HAP-1 (cell line): ENCODE measurements around the gene ALG2.
"Not testable (repeated sequence)": the region's sequence is repeated elsewhere in the genome, so short reads cannot be mapped to it uniquely, and the experiment has no call there.

Source experiments
- DNase-seq, 2 experiments: peaks; one replicate each; pipeline ENCODE4 v3.0.0-alpha.2; 2016 to 2020; ENCODE audit warnings: low spot score in 2 of 2
- H3K27me3 ChIP-seq: fragments of 250-450 bp; sonication (Bioruptor Pico); 2 replicates; pipeline ENCODE4 v1.5.1; 2020; ENCODE audit warnings: low read depth, mild to moderate bottlenecking, moderate library complexity
- H3K36me3 ChIP-seq: fragments of 250-450 bp; sonication (Bioruptor Pico); replicated peaks from 2 replicates; pipeline ENCODE4 v1.5.1; 2020; ENCODE audit warnings: mild to moderate bottlenecking
- H3K4me1 ChIP-seq: fragments of 250-450 bp; sonication (Bioruptor Pico); 2 replicates; pipeline ENCODE4 v1.5.1; 2020; ENCODE audit warnings: mild to moderate bottlenecking
- H3K4me3 ChIP-seq: fragments of 250-450 bp; sonication (Bioruptor Pico); 2 replicates; pipeline ENCODE4 v1.5.1; 2020; ENCODE audit warnings: mild to moderate bottlenecking, moderate library complexity
- H3K9me3 ChIP-seq: fragments of 250-450 bp; sonication (Bioruptor Pico); 2 replicates; pipeline ENCODE4 v1.5.1; 2020; ENCODE audit warnings: mild to moderate bottlenecking, moderate library complexity
- in situ Hi-C: fragments of 300-500 bp; cut with MboI; formaldehyde crosslinking; loops from 3 replicates; pipeline ENCODE4 v1.14.3; 2020; ENCODE audit warnings: low sequenced_read_pairs, inconsistent platforms, mixed read lengths

ALG2 gene

DNA sequence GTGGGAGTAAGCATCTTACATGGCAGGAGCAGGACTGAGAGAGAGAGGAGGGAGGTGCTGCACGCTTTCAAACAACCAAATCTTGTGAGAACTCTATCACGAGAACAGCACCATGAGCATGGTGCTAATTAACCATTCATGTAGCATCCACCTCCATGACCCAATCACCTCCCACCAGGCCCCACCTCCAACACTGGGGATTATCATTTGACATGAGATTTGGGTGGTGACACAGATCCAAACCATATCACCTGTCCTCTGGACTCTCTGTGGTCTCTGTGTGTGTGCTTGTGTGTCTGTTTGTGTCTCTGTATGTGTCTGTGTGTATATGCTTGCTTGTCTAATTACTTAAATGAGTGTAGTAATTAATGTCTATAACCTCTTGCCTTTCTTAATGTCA lies 31.4 kb upstream of the ALG2 start:
- in situ Hi-C loops = no loop called here
- no peaks in the 10 kb centered on the region for H3K4me1 ChIP-seq
- no peak overlapping the region for H3K4me3 ChIP-seq
- no peaks in the 10 kb centered on the region for H3K27me3 ChIP-seq
- DNase-seq = no peak
- H3K9me3 ChIP-seq = no peaks in the 10 kb centered on the region
- H3K36me3 ChIP-seq = no peaks in the 10 kb centered on the region

DNA sequence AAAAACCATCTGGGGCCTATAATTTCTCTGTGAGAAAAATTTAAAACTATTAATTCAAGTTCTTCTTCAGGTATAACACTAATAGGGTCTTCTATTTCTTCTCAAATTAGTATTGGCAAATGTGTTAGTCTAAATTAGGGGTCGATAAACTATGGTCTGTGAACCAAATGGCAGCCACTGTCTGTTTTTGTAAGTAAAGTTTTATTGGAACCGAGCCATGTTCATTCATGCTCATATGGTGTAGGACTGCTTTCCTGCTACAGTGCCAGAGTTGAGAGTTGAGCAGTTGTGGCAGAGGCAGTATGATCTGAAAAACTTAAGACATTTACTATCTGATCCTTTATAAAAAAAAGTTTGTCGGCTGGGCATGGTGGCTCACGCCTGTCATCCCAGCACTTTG lies 29.4 kb upstream of the ALG2 start:
- no peak overlapping the region for H3K4me3 ChIP-seq
- in situ Hi-C loops = no loop called here
- no peaks in the 10 kb centered on the region for H3K36me3 ChIP-seq
- no peaks in the 10 kb centered on the region for H3K9me3 ChIP-seq
- H3K27me3 ChIP-seq = no peaks in the 10 kb centered on the region
- DNase-seq = no peak
- no peaks in the 10 kb centered on the region for H3K4me1 ChIP-seq

DNA sequence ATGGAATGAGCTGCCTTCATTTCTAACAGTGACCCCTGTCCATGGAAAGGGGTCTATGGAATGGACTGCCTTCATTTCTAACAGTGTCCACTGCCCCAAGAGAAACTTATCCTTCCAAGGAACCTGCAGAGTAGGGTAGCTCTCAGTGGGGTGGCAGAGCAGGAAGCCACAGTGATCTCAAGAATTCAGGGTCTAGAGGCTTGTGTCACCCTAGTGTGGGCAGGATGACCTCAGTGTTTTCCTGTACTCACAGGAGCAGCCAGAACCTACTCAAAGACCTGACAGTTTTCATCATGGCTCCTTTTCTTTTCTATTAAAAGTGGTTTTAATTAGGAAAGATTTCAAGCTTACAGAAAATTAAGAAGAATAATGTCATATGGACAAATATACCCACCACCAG lies 27.9 kb upstream of the ALG2 start:
- in situ Hi-C loops = no loop called here
- DNase-seq = no peak
- no peak overlapping the region for H3K4me3 ChIP-seq
- no peaks in the 10 kb centered on the region for H3K36me3 ChIP-seq
- no peaks in the 10 kb centered on the region for H3K27me3 ChIP-seq
- no peaks in the 10 kb centered on the region for H3K4me1 ChIP-seq
- H3K9me3 ChIP-seq = no peaks in the 10 kb centered on the region

DNA sequence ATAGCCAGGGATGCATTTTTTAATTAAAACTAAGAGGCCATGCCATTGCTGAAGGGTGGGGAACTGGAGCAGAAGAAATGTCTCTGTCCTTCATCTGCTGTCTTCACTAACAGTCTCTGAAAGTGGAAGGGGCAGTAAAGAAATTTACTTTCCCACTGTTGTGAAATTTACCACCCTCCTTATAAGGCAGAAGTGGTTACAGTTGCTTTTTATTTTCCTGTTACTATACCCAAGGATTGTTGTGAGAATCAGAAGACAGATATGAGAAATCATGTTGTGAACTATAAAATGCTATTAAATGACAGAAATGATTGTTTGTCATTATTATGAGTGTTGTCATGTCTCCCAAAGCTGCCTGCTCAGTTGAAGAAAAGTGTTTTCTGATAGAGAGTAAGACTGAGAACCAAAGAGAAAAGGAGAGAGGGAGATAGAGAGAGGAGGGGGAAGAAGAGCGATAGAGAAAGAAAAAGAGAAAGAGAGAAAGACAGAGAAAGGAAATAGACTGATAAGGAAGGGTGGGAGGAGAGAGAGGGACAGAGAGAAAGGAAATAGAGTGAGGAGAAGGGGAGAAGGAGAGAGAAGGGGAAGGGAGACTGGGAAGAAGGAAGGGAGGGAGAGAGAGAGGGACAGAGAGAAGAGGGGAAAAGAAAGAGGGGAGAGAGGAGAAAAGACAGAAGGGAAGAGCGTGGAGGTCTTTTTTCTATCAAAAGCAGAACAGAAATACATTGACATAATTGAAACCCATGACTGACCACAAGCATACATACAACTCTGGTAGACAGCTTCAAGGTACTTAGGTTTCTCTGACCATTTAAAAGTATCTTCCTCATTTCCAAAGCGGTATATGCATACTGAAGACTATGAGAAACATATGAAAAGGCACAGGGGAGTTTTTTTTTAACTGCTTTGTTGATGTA lies 22.9 kb upstream of the ALG2 start:
- Histone ChIP-seq H3K4me1 (peaks cover 14% of the 10 kb centered on the region), H3K9me3 (no peaks in the 10 kb centered on the region), H3K4me3 (no peak overlapping the region), H3K27me3 (no peaks in the 10 kb centered on the region), H3K36me3 (no peaks in the 10 kb centered on the region)
- in situ Hi-C loops = no loop called here
- no peak for DNase-seq

DNA sequence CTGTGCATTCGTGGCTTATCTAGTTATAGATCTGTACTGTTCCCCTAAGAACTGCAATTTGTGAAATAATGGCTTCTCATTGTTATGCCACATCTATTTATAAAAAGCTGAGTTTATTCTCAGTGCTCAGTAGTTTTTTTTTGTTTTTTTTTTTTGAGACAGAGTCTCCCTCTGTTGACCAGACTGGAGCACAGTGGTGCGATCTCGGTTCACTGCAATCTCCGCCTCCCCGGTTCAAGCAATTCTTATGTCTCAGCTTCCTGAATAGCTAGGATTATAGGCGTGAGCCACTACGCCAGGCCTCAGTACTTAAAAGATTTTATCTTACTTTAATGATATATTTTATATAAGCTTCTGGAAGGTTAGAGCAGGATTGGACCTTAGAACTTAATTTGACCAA lies 19.4 kb upstream of the ALG2 start:
- Histone ChIP-seq H3K4me3 (no peak overlapping the region), H3K36me3 (no peaks in the 10 kb centered on the region), H3K4me1 (peaks cover 14% of the 10 kb centered on the region), H3K27me3 (no peaks in the 10 kb centered on the region), H3K9me3 (no peaks in the 10 kb centered on the region)
- in situ Hi-C loops = no loop called here
- DNase-seq = peak; percentile 74 to 75

DNA sequence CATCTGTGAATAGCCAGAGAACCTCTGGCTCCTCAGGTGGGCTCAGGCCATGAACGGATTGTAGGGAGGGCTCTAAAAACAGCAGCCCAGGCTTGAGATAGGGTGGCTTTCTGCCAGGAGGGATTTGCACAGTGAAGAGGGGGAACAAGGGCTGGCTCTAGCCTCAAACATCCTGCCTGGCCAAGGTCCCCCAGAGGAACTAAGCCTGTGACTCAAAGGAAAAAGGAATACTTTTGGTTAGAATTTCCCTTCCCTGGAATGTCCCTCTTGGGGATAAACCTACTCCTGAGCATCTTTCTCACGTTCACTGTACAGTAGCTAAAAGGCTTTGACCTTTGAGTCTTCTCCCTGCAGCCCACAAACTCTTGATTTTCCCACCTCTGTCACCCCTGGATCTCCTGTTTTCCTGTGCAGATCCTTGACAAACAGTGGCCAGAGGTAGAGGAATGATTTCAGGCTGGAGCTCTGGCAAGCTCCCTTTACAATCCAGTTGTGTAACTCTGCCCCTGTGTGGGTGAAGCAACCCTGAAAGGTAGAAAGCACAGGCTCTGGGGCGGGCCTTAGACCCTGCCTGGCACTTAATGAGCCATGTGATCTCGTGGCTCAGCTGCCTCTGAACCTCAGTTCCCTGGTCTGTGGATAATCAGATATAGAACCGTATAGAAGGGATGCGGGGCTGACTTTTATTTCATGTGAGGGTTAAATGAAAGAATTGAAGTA lies 17.8 kb upstream of the ALG2 start:
- in situ Hi-C loops = no loop called here
- no peak for DNase-seq
- H3K4me3 ChIP-seq = no peak overlapping the region
- no peaks in the 10 kb centered on the region for H3K9me3 ChIP-seq
- no peaks in the 10 kb centered on the region for H3K36me3 ChIP-seq
- no peaks in the 10 kb centered on the region for H3K27me3 ChIP-seq
- peaks cover 14% of the 10 kb centered on the region for H3K4me1 ChIP-seq

DNA sequence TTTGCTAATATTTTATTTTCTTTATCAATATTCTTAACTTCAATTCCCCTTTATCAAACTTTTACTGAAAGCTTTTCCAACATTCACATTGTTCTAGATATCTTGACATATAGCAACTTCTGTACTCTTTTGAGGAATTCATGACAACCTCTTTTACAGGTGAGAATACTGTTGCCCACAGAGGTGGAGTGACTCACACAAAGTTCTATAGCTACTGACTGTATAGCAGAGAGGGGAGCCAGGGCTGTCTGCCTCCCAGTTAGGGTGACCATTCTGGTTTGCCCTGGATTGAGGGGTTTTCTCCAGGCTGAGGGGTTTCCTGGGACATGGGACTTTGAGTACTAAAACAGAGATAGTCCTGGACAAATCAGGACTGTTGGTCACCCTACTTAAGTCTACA lies 16.6 kb upstream of the ALG2 start:
- Histone ChIP-seq H3K4me3 (no peak overlapping the region), H3K4me1 (peaks cover 14% of the 10 kb centered on the region), H3K9me3 (no peaks in the 10 kb centered on the region), H3K36me3 (no peaks in the 10 kb centered on the region), H3K27me3 (no peaks in the 10 kb centered on the region)
- in situ Hi-C loops = no loop called here
- DNase-seq = no peak

DNA sequence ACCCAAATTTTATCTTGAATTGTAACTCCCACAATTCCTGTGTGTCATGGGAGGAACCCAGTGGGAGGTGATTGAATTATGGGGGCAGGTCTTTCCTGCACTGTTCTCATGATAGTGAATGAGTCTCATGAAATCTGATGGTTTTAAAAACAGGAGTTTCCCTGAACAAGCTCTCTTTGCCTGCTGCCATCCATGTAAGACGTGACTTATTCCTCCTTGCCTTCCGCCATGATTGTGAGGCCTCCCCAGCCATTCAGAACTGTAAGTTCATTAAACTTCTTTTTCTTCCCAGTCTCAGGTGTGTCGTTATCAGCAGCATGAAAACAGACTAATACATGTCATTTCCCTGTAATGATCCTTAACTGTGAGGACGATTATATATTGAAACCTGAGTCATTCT lies 16.1 kb upstream of the ALG2 start:
- in situ Hi-C loops, H3K36me3 ChIP-seq, DNase-seq, H3K27me3 ChIP-seq, H3K9me3 ChIP-seq, H3K4me3 ChIP-seq: not testable (repeated sequence)
- H3K4me1 ChIP-seq = peaks cover 14% of the 10 kb centered on the region

DNA sequence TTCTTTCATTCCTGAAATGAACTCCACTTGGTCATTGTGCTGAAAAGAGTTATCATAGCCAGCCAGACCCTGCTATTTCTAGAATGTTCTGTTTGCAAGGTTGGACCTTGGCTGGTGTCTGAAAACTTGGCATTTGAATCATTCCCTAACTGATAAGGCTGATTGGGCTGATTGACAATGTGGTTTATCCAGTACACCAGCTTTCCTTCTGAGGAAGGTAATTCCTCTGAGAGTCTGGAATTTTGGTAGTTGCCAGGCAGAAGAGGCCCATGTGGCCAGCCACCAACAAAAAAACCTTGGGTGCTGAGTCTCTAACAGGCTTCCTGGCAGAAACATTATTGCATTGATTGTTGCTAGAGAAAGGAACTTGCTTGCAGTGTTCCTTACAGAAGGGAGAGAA lies 15.6 kb upstream of the ALG2 start:
- DNase-seq = no peak
- in situ Hi-C loops = no loop called here
- H3K27me3 ChIP-seq = no peaks in the 10 kb centered on the region
- H3K4me3 ChIP-seq = no peak overlapping the region
- no peaks in the 10 kb centered on the region; the same call in none of the 2 replicates for H3K36me3 ChIP-seq
- peaks cover 14% of the 10 kb centered on the region for H3K4me1 ChIP-seq
- H3K9me3 ChIP-seq = no peaks in the 10 kb centered on the region

DNA sequence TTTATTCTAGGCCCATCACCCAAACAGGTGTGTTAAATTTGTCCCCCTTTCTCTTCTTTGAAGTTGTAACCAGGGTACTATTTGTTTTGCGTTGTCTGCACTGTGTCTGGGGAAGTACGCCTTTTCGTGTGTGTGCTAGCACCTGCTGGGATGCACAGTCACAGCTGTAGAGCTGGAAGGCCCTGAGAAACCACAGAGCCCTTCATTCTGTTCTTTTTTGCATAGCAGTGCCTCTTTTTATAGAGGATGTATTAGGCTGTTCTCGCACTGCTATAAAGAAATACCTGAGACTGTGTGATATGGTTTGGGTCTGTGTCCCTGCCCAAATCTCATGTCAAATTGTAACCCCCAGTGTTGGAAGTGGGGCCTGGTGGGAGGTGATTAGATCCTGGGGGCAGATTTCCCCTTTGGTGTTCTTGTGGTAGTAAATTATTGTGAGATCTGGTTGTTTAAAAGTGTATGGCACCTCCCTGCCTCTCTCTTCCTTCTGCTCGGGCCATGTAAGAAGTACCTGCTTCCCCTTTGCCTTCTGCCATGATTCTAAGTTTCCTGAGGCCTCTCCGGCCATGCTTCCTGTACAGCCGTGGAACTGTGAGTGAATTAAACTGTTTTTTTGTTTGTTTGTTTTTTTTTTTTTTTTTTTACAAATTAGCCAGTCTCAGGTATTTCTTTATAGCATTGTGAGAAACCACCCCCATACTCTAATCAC lies 14.3 kb upstream of the ALG2 start:
- Histone ChIP-seq H3K36me3 (peaks cover 1% of the 10 kb centered on the region), H3K4me3 (no peak overlapping the region)
- DNase-seq = no peak

DNA sequence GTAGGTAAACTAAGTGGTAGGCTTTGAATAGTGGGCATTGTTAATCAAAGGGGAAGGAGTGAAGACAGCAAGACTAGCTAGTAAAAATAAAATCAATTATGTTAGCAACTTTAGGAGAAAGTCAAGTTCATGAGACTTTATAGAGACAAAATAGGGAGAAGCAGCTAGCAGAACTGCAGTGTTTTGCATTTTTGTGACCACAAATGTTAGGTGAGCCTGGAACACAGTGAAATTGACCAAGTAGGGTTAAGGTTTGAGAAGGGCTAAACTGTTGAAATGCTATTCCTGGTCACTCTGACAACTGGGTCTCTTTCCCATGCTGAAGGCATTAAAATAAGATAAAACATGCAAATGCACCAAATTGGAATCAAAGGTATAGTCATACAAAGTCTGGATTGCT lies 13.3 kb upstream of the ALG2 start:
- H3K36me3 ChIP-seq = peaks cover 10% of the 10 kb centered on the region
- H3K27me3 ChIP-seq = no peaks in the 10 kb centered on the region
- no peak overlapping the region for H3K4me3 ChIP-seq
- H3K4me1 ChIP-seq = no peaks in the 10 kb centered on the region
- DNase-seq = no peak
- in situ Hi-C loops = no loop called here
- H3K9me3 ChIP-seq = no peaks in the 10 kb centered on the region

More for the DNA sequence above, 14.3 kb upstream of the ALG2 start:
- no peaks in the 10 kb centered on the region for H3K9me3 ChIP-seq
- H3K4me1 ChIP-seq = peaks cover 8% of the 10 kb centered on the region
- no peaks in the 10 kb centered on the region for H3K27me3 ChIP-seq
- in situ Hi-C loops = no loop called here

DNA sequence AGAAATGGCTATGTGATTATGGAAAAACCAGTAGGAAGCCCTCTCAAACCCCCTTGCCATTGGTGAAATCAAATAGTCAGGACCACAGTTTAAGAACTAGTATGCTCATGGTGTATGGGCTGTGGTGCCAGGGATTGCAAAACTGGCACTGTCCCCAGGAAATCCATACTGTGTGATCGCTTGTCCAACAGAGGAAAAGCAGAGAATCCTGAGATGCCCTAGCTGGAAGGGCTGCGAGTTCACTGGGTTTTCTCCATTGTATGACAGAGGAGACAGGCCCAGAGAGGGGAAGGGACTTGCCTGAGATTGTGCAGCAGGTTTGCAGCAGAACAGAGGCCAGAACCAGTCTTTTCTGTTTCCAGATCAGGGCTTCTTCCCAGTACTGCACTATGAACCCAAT lies 12.9 kb upstream of the ALG2 start:
- DNase-seq = no peak
- H3K4me3 ChIP-seq = no peak overlapping the region
- no peaks in the 10 kb centered on the region for H3K4me1 ChIP-seq
- H3K27me3 ChIP-seq = no peaks in the 10 kb centered on the region
- in situ Hi-C loops = no loop called here
- no peaks in the 10 kb centered on the region for H3K9me3 ChIP-seq
- H3K36me3 ChIP-seq = peaks cover 14% of the 10 kb centered on the region

DNA sequence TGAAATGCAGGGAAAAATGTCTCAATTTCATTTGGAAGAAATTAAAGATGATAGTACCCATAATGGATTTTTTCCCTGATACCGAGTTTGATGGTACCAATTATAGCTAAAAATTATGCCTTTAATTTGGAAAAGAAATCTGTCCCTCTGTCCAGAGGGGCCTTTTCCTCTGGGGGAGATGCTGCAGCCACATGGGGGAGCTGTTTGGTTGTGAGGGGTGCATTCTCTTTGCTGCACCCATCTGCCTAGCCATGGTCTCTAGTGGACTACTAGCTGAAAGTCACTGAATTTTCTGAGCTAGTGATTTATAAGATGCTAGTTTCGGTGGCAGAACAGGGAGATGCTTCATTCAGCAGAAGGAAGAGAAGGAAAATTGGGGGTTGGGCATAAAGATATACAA lies 10.0 kb upstream of the ALG2 start:
- in situ Hi-C loops = no loop called here
- DNase-seq = peak in 1 of 2 experiments; percentile 39
- Histone ChIP-seq H3K27me3 (no peaks in the 10 kb centered on the region), H3K4me1 (no peaks in the 10 kb centered on the region), H3K9me3 (no peaks in the 10 kb centered on the region), H3K4me3 (no peak overlapping the region), H3K36me3 (peaks cover 30% of the 10 kb centered on the region)

DNA sequence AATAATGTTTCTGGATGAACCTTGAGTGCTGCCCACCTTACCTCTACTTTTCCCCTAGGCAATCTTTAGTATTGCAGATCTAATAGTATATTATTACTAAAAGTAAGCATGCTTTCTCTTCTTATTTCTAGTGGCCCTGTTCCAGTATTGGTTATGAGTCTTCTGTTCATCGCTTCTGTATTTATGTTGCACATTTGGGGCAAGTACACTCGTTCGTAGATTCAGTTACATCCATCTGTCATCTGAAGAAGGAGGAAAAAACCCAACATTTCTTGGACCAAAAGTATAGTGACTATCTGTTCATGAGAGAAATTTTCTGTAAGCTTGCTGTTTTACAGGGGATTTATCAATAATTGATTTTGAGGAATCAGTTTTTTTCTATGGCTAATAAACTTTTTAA lies 8.5 kb upstream of the ALG2 start:
- Histone ChIP-seq H3K27me3 (no peaks in the 10 kb centered on the region), H3K4me3 (no peak overlapping the region), H3K36me3 (peaks cover 30% of the 10 kb centered on the region), H3K4me1 (no peaks in the 10 kb centered on the region), H3K9me3 (no peaks in the 10 kb centered on the region)
- no peak for DNase-seq
- in situ Hi-C loops = no loop called here
